IgD-negative memory B cell (primary cell): Measurements from ENCODE around the gene ASL. TPM values are rescaled to one million over a fixed set of nuclear protein-coding genes. Genes with fewer than 3 reads are reported as not detected.
"Not testable (repeated sequence)": the region's sequence is repeated elsewhere in the genome, so short reads cannot be mapped to it uniquely, and the experiment has no call there.

Source experiments
- H3K27ac Mint-ChIP-seq, 3 donors: one replicate each; pipeline ENCODE4 v1.8.0; 2020 to 2022; ENCODE audit warnings: mild to moderate bottlenecking in 3 of 3, mixed read lengths in 3 of 3, moderate library complexity in 1 of 3
- H3K27me3 Mint-ChIP-seq: one replicate; pipeline ENCODE4 v1.8.0; 2021; ENCODE audit warnings: mixed read lengths
- H3K36me3 Mint-ChIP-seq: one replicate; pipeline ENCODE4 v1.8.0; 2020; ENCODE audit warnings: mild to moderate bottlenecking, mixed read lengths
- H3K4me1 Mint-ChIP-seq, 3 donors: one replicate each; pipeline ENCODE4 v1.8.0; 2020 to 2022; ENCODE audit warnings: mixed read lengths in 3 of 3, mild to moderate bottlenecking in 1 of 3
- H3K4me3 Mint-ChIP-seq, 4 donors: one replicate each; pipeline ENCODE4 v1.8.0; 2020 to 2022; ENCODE audit warnings: mild to moderate bottlenecking in 4 of 4, mixed read lengths in 4 of 4, moderate library complexity in 3 of 4
- H3K9me3 Mint-ChIP-seq, 3 donors: one replicate each; pipeline ENCODE4 v1.8.0; 2020 to 2021; ENCODE audit warnings: mixed read lengths in 3 of 3, mild to moderate bottlenecking in 1 of 3
- polyA plus RNA-seq: library from polyadenylated mRNA; unstranded; fragments of 300-500 nt; fragmentation: Illumina TruSeq; gene quantifications from one replicate; pipeline ENCODE4 v1.2.3, GENCODE V29; 2021

The ASL gene
- polyA plus RNA-seq, 1 donor from 2014 or later: 21.8 TPM

GRCh38 chr7:66099551-66100407, 24.2 kb downstream of the ASL start:
- Mint-ChIP-seq H3K9me3 (no peaks in the 10 kb centered on the region), H3K4me3 (peak overlapping the region; percentile 7 to 96 (median 78)), H3K4me1 (peaks cover 0 to 7% (median 7%) of the 10 kb centered on the region in 3 donors), H3K27me3 (no peaks in the 10 kb centered on the region), H3K27ac (peak overlapping the region in 2 of 3 donors; percentile 76 to 83), H3K36me3 (peaks cover 2% of the 10 kb centered on the region)

DNA sequence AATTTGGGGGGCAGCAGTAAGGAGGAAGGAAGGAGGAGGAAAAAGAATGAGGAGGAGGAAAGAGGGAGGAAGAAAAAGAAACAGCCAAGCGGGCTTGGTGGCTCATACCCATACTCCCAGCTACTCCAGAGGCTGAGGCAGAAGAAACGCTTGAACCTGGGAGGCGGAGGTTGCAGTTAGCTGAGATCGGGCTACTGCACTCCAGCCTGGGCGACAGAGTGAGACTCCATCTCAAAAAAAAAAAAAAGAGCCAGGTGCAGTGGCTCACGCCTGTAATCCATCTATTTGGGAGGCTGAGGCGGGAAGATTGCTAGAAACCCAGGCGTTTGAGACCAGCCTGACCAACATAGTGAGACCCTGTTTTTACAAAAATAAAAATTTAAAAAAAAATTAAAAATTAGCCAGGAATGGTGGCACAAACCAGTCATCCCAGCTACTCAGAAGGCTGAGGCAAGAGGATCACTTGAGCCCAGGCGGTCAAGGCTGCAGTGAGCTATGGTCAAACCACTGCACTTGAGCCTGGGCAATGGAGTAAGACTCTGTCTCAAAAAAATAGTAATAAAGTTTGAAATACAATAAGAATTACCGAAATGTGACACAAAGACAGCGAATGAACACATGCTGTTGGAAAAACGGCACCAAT, 24.9 kb downstream of the ASL start:
- peak overlapping the region in 1 of 3 donors; percentile 83 for H3K27ac Mint-ChIP-seq
- no peaks in the 10 kb centered on the region for H3K27me3 Mint-ChIP-seq
- H3K9me3 Mint-ChIP-seq: no peaks in the 10 kb centered on the region
- peak overlapping the region in 3 of 4 donors; percentile 78 to 96 (median 79) for H3K4me3 Mint-ChIP-seq
- H3K4me1 Mint-ChIP-seq: peaks cover 0 to 7% (median 7%) of the 10 kb centered on the region in 3 donors
- H3K36me3 Mint-ChIP-seq: peaks cover 2% of the 10 kb centered on the region

GRCh38 chr7:66102168-66102567, 26.5 kb downstream of the ASL start:
- not testable (repeated sequence) for H3K36me3 Mint-ChIP-seq, H3K27me3 Mint-ChIP-seq, H3K27ac Mint-ChIP-seq, H3K9me3 Mint-ChIP-seq, H3K4me1 Mint-ChIP-seq, H3K4me3 Mint-ChIP-seq

DNA sequence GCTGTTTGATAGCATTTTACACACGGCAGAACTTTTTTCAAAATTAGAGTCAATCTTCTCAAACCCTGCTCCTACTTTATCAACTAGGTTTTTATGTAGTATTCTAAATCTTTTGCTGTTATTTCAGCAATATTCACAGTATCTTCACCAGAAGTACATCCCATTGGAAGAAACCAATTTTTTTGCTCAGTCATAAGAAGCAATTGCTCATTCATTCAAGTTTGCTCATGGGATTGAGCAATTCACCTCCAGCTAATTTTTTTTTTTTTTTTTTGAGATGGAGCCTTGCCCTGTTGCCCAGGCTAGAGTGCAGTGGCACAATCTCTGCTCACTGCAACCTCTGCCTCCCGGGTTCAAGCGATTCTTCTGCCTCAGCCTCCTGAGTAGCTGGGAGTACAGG, 28.4 kb downstream of the ASL start:
- H3K27me3 Mint-ChIP-seq, H3K36me3 Mint-ChIP-seq, H3K4me1 Mint-ChIP-seq, H3K4me3 Mint-ChIP-seq, H3K9me3 Mint-ChIP-seq: not testable (repeated sequence)
- H3K27ac Mint-ChIP-seq: peak overlapping the region in 1 of 3 donors; percentile 31

- no peaks in the 10 kb centered on the region for H3K9me3 Mint-ChIP-seq
- H3K36me3 Mint-ChIP-seq: peaks cover 2% of the 10 kb centered on the region
- peaks cover 0 to 2% (median 0%) of the 10 kb centered on the region in 3 donors for H3K4me1 Mint-ChIP-seq
- no peaks in the 10 kb centered on the region for H3K27me3 Mint-ChIP-seq
- H3K27ac Mint-ChIP-seq: no peak overlapping the region
- H3K4me3 Mint-ChIP-seq: peak overlapping the region in 1 of 4 donors; percentile 16
Observed at GRCh38 chr7:66105263-66105748, 29.7 kb downstream of the ASL start.

DNA sequence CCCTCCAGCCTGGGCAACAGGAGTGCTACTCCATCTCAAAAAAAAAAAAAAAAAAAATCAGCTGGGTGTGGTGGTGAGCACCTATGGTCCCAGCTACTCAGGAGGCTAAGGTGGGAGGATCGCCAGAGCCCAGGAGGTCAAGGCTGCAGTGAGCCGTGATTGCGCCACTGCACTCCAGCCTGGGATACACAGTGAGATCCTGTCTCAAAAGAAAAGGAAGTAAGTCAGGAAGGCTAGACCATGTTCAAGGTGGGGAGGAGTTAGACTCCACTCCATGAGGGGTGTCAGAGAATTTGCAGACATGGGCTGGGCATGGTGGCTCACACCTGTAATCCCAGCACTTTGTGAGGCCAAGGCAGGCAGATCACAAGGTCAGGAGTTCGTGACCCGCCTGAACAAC, 32.8 kb downstream of the ASL start:
- not testable (repeated sequence) for H3K4me3 Mint-ChIP-seq

DNA sequence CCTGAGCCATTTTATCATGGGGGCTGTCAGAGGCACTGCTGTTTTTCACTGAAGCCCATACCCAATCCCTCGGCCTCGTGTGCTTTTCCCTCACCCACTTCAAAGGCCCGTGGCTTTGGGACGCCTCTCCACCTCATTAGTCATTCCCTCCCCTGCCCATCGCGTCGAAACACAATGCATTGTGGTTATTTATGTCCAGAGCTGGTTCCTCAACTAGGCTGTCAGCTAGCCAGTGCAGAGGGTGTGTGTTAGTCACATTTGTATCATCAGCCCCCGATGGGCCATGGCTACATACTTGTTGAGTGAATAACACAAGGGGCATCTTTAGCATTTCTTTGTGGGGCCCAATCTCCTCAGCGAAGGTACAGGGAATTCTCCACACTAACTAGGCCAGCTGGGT, 35.2 kb downstream of the ASL start:
- Mint-ChIP-seq H3K27me3 (peaks cover 1% of the 10 kb centered on the region), H3K9me3 (peaks cover 0 to 2% (median 0%) of the 10 kb centered on the region in 3 donors)

More for the DNA sequence above, 32.8 kb downstream of the ASL start:
- H3K9me3 Mint-ChIP-seq, H3K36me3 Mint-ChIP-seq, H3K27me3 Mint-ChIP-seq, H3K27ac Mint-ChIP-seq, H3K4me1 Mint-ChIP-seq: not testable (repeated sequence)

GRCh38 chr7:66114743-66115649, 39.4 kb downstream of the ASL start, which contains the start of gene CRCP:
Gene CRCP (plus strand): TSS chr7:66114847. CDS start chr7:66114963, 116 bp downstream.
- H3K9me3 Mint-ChIP-seq: peaks cover 0 to 2% (median 0%) of the 10 kb centered on the region in 3 donors
- H3K4me1 Mint-ChIP-seq: peaks cover 30 to 41% (median 33%) of the 10 kb centered on the region in 3 donors
- no peaks in the 10 kb centered on the region for H3K36me3 Mint-ChIP-seq
- peak within 1 kb of the TSS; percentile 94 to 98 (median 97) for H3K4me3 Mint-ChIP-seq
- H3K27ac Mint-ChIP-seq: peak within 1 kb of the TSS; percentile 95 to 100 (median 99)
- H3K27me3 Mint-ChIP-seq: peaks cover 1% of the 10 kb centered on the region

More for the DNA sequence above, 35.2 kb downstream of the ASL start:
- no peak overlapping the region for H3K4me3 Mint-ChIP-seq
- H3K36me3 Mint-ChIP-seq: no peaks in the 10 kb centered on the region
- H3K4me1 Mint-ChIP-seq: peaks cover 8 to 13% (median 10%) of the 10 kb centered on the region in 3 donors
- no peak overlapping the region for H3K27ac Mint-ChIP-seq

DNA sequence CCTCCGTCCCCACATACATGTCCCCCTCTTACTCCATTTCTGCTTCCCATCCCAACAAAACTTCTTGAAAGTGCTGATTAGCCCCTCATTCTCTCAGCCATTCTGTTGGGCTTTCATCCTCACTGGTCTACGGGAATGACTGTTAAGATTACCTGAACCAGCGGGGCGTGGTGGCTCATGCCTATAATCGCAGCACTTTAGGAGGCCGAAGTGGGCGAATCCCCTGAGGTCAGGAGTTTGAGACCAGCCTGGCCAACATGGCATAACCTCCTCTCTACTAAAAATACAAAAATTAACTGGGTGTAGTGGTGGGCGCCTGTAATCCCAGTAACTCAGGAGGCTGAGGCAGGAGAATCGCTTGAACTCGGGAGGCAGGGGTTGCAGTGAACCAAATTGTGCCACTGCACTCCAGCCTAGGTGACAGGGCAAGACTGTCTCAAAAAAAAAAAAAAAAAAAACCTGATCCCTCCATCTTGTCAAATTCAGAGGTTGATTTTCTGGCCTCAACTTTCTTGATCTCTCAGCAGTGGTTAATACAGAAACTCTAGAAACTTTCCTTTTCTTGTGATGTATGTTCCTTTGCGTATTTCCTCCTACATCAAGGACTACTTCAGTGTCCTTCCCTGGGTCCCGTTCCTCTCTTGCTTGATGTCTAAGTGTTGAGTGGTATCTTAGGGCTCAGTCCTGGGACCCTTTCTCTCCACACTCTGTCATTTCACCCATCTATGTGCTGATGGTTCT, 41.2 kb downstream of the ASL start:
- not testable (repeated sequence) for H3K9me3 Mint-ChIP-seq, H3K27me3 Mint-ChIP-seq, H3K36me3 Mint-ChIP-seq
- peak overlapping the region; percentile 65 to 98 (median 90) for H3K4me3 Mint-ChIP-seq
- peaks cover 30 to 41% (median 35%) of the 10 kb centered on the region in 3 donors for H3K4me1 Mint-ChIP-seq
- H3K27ac Mint-ChIP-seq: peak overlapping the region; percentile 50 to 84 (median 73)

DNA sequence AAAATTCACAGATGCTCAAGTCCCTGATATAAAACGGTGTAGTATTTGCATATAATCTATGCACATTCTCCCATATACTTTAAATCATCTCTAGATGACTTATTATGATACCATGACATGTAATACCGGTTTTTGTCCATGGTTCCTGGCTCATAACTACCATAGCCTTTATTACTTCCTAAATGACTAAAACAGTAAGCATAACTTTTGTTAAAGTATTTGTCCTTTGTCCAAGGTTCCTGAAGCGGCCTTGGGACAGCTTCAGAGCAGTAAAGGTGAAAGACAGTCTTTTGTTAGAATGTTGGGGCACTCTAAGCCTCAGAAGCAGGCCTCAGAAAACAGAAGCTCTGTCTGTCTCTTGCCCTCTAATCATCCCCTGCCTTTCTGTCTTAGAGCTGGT, 43.0 kb downstream of the ASL start:
- Mint-ChIP-seq H3K27ac (peak overlapping the region in 2 of 3 donors; percentile 73 to 82), H3K4me1 (peaks cover 30 to 41% (median 40%) of the 10 kb centered on the region in 3 donors), H3K9me3 (peaks cover 0 to 2% (median 0%) of the 10 kb centered on the region in 3 donors), H3K27me3 (peaks cover 1% of the 10 kb centered on the region), H3K36me3 (no peaks in the 10 kb centered on the region), H3K4me3 (peak overlapping the region in 2 of 4 donors; percentile 51 to 96)

DNA sequence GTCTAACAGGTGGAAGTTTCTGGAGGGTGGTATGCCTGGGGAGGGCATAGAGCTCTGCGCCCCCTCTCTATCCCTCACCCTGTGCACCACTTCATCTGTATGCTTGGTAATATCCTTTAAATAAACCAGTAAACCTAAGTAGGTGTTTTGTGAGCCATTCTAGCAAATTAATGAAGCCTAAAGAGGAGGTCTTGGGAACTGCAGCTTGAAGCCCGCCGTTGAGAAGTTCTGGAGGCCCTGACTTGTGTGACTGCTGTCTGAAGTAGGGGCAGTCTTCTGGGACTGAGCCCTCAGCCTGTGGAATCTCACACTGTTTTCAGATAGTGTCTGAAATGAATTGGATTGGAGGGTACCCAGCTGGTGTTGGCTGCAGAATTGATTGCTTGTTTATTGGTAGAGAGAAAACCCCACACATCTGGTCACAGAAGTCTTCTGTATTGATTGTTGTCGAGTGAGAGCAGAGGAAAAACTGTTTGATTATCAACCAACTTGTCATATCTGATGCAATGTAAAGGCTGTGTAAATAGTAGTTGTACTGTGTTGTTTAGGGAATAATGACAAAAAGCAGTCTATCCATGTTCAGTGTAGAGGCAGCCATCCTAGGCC, 43.7 kb downstream of the ASL start:
- H3K4me1 Mint-ChIP-seq: peaks cover 30 to 41% (median 40%) of the 10 kb centered on the region in 3 donors
- peak overlapping the region in 2 of 3 donors; percentile 73 to 82 for H3K27ac Mint-ChIP-seq
- peaks cover under 1% of the 10 kb centered on the region for H3K36me3 Mint-ChIP-seq
- H3K27me3 Mint-ChIP-seq: peaks cover 1% of the 10 kb centered on the region
- H3K4me3 Mint-ChIP-seq: peak overlapping the region in 2 of 4 donors; percentile 8 to 96
- H3K9me3 Mint-ChIP-seq: peaks cover 0 to 2% (median 0%) of the 10 kb centered on the region in 3 donors

DNA sequence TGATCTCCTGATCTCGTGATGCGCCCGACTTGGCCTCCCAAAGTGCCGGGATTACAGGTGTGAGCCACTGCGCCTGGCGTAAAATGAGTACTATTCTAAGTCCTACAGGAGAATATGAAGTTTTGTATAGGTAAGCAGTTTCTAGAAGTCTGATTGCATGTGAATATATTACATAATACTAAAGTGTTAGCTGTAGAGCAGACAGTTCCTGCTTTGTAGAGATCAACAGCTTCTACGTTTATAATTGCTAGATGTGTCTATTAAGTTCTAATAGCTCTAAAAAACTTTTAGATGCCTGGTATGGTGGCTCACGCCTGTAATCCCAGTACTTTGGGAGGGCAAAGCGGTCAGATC, 47.5 kb downstream of the ASL start:
- Mint-ChIP-seq H3K27ac (no peak overlapping the region), H3K36me3 (peaks cover 3% of the 10 kb centered on the region), H3K27me3 (no peaks in the 10 kb centered on the region), H3K4me3 (no peak overlapping the region), H3K9me3 (no peaks in the 10 kb centered on the region), H3K4me1 (peaks cover 18 to 43% (median 34%) of the 10 kb centered on the region in 3 donors)

DNA sequence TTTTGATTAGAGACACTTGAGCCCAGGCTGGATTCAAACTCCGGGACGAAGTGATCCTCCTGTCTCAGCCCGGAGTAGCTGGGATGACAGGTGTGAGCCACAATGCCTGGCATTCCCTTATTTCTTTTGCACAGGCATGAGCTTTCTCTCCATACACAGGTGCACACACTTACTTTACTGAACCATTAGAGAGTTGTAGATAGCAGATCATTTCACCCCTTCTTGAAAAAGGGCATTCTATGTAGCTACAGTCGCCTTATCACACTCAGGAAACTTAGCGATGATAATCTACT, 48.9 kb downstream of the ASL start:
- H3K27me3 Mint-ChIP-seq: not testable (repeated sequence)
- peak overlapping the region in 1 of 4 donors; percentile 30 for H3K4me3 Mint-ChIP-seq
- peaks cover 15 to 32% (median 21%) of the 10 kb centered on the region in 3 donors for H3K4me1 Mint-ChIP-seq

More for the DNA sequence above, 48.9 kb downstream of the ASL start:
- not testable (repeated sequence) for H3K36me3 Mint-ChIP-seq, H3K27ac Mint-ChIP-seq, H3K9me3 Mint-ChIP-seq
